Frontal cortex (tissue), 4 donors: ENCODE measurements around the gene ATOX1. TPM values are rescaled to one million over a fixed set of nuclear protein-coding genes. Genes with fewer than 3 reads are reported as not detected.

Source experiments
- DNase-seq, 2 donors: peaks; one replicate each; pipeline ENCODE4 v3.0.0; 2012; ENCODE audit warnings: low spot score in 2 of 2
- FAIRE-seq: peaks from 2 replicates; lab custom pipeline; 2012; peaks lifted over from hg19 to GRCh38; lab: Jason Lieb, UNC
- total RNA-seq: library from RNA; depleted of rRNA; stranded (reverse); fragments of >200 nt; gene quantifications from one replicate; pipeline ENCODE4 v1.2.3, GENCODE V29; 2014
- donor health status: control.
- donor health status: control.
- donor health status: control.

Gene ATOX1
- total RNA-seq, 1 donor from 2014 or later = 25.3 TPM

GRCh38 chr5:151771259-151772028 lies 13.0 kb upstream of the ATOX1 start, which contains the start of gene G3BP1:
TSS of gene G3BP1 (plus strand) at chr5:151771954. CDS start at chr5:151786621, 14,667 bp downstream.
- DNase-seq (peak; percentile 95 to 99), FAIRE-seq (peak; percentile 99)

DNA sequence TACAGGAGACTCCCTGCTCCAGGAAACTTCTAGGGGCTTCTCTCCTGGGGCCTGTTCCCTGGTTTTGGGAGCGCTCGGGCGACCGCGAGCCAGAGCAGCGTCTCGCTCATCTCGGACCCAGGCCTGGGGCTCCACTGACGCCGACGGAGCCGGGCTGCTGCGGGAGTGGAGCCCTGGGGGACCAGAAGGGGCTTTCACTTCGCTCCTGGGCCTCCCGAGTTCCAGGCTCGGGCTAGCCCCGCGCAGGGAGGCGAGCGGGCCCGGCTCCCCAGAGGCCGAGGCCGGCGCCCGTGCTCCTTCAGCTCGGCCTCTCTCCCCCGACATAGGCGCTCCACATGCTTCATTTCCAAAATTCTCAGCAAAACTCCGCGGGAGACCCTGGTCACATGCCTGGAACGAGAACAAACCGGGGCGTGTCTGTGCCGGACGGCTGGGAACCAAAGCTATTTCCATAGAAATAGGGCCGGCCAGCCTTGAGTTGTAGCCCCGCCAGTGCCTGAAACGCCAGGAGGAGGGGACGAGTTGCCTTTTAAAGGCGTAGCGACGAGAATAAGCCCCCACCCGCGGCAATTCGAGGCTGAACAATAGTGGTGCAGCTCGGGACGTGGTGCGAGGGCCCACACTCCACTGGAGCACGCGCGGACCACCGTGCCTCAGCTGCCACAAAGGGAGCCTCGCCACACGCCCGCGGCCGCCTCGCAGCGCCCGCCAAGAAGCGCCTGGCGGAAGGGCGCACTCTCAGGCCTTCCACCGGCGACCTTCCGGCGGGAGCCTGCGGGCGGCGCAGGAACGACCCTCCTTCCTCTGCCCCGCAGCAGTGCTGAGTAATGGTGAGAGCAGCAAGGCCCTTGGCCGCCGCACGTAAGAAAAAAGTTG lies 12.2 kb upstream of the ATOX1 start:
- DNase-seq (peak; percentile 67 to 71), FAIRE-seq (no peak)

DNA sequence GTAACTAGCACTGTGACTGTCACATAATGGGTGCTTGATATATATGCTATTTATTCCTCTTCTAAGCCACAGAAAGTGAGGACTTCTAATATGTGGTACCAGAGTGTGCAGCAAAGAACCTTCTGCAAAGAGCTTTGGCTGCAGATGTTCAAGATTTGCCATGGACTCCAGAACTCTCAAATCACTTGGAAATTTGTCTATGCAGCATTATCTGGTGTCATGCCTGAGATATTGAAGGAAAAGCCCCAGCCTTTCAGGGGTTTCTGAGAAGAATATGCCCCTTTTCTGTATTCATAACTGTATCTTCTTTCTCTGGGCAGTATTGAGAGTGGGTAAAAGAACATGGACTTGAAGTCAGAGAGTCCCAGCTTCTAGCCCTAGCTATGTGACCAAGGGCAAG lies 8.5 kb upstream of the ATOX1 start:
- DNase-seq = no peak
- no peak for FAIRE-seq

- FAIRE-seq = no peak
These were observed 6.4 kb upstream of the ATOX1 start for GRCh38 chr5:151764801-151765200.

GRCh38 chr5:151758141-151758429 lies 346 bp downstream of the ATOX1 start:
- no peak for FAIRE-seq
- peak in 1 of 2 donors; percentile 32 for DNase-seq

More at GRCh38 chr5:151764801-151765200, 6.4 kb upstream of the ATOX1 start:
- DNase-seq = no peak

- DNase-seq = peak in 1 of 2 donors; percentile 35
- no peak for FAIRE-seq
These were observed 944 bp downstream of the ATOX1 start for GRCh38 chr5:151757233-151758140.

DNA sequence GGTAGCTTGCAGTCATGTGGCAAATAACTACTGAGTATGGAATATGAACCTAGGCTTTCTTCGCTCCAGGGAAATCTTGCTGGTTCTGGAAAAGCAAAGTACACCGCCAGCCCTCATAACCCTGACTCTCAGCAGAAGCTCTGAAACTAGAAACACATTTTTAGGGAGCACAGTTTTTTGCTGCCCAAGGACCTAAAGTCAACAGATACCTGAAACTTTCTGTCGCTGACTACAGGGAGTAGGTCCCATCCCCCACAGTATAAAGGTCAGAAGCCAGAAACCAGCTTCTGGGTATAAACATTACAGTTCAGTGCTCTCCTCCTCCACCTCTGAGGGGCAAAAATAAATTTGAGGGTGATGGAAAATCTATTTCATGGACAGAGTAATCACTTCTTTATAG lies 3.0 kb downstream of the ATOX1 start:
- DNase-seq = no peak
- FAIRE-seq = no peak

GRCh38 chr5:151751593-151751992 lies 6.8 kb downstream of the ATOX1 start:
- DNase-seq = no peak
- FAIRE-seq = no peak

DNA sequence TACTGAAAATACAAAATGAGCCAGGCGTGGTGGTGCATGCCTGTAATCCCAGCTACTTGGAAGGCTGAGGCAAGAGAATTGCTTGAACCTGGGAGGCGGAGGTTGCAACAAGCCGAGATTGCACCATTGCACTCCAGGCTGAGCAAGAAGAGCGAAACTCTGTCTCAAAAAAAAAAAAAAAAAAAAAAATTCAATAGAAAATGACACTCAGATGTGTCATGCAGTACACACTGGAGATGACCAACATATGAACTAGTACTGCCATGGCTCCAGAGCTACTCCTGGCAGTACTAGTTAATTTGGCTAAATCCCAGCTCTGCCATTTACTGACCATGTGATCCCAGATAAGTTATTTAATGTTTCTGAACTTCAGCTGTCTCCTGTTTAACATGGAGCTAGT lies 7.3 kb downstream of the ATOX1 start:
- FAIRE-seq = no peak
- DNase-seq = no peak

GRCh38 chr5:151750121-151750520 lies 8.3 kb downstream of the ATOX1 start:
- DNase-seq = no peak
- FAIRE-seq = no peak

DNA sequence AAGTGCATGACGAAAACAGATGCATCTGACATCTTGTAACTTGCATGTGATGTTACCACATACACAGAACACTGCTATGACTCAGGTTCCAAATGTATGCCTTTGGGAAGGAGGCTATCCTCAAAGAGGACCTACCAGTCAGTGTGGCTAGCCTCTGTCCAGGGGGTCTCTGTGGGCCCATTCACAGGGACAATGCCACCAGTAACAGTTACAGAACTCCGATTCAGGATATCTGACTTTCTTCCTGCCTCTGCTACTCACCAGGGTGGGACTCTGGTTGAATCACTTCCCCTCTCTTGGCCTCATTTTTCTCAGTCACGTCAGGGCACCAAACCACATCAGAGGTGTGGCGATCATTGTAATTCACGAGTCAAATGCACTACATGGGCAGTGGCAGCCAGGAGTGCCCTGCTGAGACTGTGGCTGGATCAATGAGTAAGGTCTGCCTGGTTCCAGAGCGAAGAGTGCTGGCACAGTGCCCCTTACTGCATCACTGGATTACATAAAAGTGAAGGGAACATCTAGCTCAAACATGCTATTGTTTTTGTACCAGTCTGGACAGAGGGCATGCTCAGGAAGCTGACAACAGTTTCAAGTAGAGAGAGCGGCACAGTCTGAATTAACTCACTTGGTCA lies 13.2 kb downstream of the ATOX1 start:
- no peak for FAIRE-seq
- peak; percentile 29 to 49 for DNase-seq

GRCh38 chr5:151743530-151743929 lies 14.9 kb downstream of the ATOX1 start:
- no peak for DNase-seq

DNA sequence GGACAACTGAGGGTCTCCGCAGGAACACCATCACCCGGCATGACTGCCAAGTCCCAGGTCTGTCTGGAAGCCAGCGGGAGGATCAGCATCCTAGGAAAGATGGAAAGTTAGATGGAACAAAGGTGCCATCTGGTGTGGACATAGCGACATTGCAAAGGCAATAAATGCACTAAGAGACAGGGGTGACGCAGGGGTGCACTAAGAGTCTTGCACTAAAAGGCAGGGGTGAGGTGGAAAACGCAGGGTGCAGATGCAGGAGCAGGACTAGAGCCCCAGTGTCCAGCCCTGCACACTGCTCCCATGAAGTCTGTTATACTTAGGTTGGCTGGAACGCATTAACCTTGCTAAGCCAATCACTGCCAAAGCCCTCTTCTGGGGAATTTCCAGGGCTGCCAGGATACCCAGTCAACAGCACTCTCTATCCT lies 15.5 kb downstream of the ATOX1 start:
- DNase-seq = peak in 1 of 2 donors; percentile 44
- FAIRE-seq = no peak

More at GRCh38 chr5:151743530-151743929, 14.9 kb downstream of the ATOX1 start:
- FAIRE-seq = no peak

- FAIRE-seq (no peak), DNase-seq (no peak)
These were observed 16.6 kb downstream of the ATOX1 start for GRCh38 chr5:151741678-151742423.

GRCh38 chr5:151740958-151741373 lies 17.5 kb downstream of the ATOX1 start:
- DNase-seq (no peak), FAIRE-seq (no peak)

GRCh38 chr5:151740336-151740942 lies 18.0 kb downstream of the ATOX1 start:
- FAIRE-seq = no peak
- DNase-seq = peak in 1 of 2 donors; percentile 52

- DNase-seq (no peak), FAIRE-seq (no peak)
These were observed 18.5 kb downstream of the ATOX1 start for GRCh38 chr5:151739939-151740335.

DNA sequence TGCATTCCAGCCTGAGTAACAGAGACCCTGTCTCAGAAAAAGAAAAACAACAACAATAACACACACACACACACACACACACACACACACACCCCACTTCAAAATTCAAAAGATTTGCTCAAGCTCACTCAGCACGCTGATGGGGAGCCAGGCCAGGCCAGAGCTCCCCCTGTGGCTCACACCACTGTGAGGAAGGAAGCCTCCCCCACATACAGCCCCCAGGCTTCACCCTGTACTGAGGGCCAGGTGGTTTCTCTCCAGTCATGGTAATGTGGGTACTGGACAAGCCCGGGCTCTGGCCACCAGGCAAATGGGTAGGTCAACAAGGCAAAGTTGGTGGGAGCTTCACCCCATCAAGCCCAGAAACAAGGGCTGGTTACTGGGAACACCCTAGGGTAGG lies 19.0 kb downstream of the ATOX1 start:
- no peak for FAIRE-seq

More for the DNA sequence above, 19.0 kb downstream of the ATOX1 start:
- no peak for DNase-seq
